Parathyroid adenoma (tissue), 2 donors: ENCODE measurements around the gene NKIRAS2.

Source experiments
- H2AFZ ChIP-seq: fragments of 300-600 bp; sonication (generic); one replicate; pipeline ENCODE4 v1.7.0; 2017; ENCODE audit warnings: antibody characterized with exemption, mild to moderate bottlenecking
- H3K27ac ChIP-seq: fragments of 300-600 bp; sonication (generic); one replicate; pipeline ENCODE4 v1.7.0; 2017
- H3K27me3 ChIP-seq: fragments of 300-600 bp; sonication (generic); one replicate; pipeline ENCODE4 v1.7.0; 2017; ENCODE audit warnings: low read length; ENCODE audit not compliant: control insufficient read depth, insufficient read depth
- H3K36me3 ChIP-seq: fragments of 300-600 bp; sonication (generic); one replicate; pipeline ENCODE4 v1.7.0; 2017; ENCODE audit warnings: low read length; ENCODE audit not compliant: control insufficient read depth, insufficient read depth
- H3K4me1 ChIP-seq: fragments of 300-600 bp; sonication (generic); one replicate; pipeline ENCODE4 v1.7.0; 2017; ENCODE audit warnings: control low read depth
- H3K4me2 ChIP-seq: fragments of 300-600 bp; sonication (generic); one replicate; pipeline ENCODE4 v1.7.0; 2017; ENCODE audit warnings: low read length
- H3K4me3 ChIP-seq: fragments of 300-600 bp; sonication (generic); one replicate; pipeline ENCODE4 v1.7.0; 2017; ENCODE audit warnings: low read depth, low read length
- H3K79me2 ChIP-seq: fragments of 300-600 bp; sonication (generic); one replicate; pipeline ENCODE4 v1.7.0; 2017; ENCODE audit warnings: control low read depth
- H3K9ac ChIP-seq: fragments of 300-600 bp; sonication (generic); one replicate; pipeline ENCODE4 v1.7.0; 2017; ENCODE audit warnings: mild to moderate bottlenecking
- H3K9me3 ChIP-seq: fragments of 300-600 bp; sonication (generic); one replicate; pipeline ENCODE4 v1.7.0; 2017; ENCODE audit warnings: low read length; ENCODE audit not compliant: control insufficient read depth
- TF ChIP-seq, protein P1 (sequence below): fragments of 300-600 bp; sonication (generic); IDR thresholded peaks from one replicate; pipeline ENCODE4 v1.7.0; 2017; ENCODE audit warnings: antibody characterized with exemption, mild to moderate bottlenecking
- donor health status: primary hyperparathyroidism.

The NKIRAS2 gene

DNA sequence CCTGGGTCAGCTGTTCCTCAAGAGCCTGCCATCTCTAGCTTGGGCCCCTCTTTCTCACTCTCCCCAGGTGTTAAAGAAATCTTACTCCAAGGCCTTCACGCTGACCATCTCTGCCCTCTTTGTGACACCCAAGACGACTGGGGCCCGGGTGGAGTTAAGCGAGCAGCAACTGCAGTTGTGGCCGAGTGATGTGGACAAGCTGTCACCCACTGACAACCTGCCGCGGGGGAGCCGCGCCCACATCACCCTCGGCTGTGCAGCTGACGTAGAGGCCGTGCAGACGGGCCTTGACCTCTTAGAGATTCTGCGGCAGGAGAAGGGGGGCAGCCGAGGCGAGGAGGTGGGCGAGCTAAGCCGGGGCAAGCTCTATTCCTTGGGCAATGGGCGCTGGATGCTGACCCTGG, 46.5 kb upstream of the NKIRAS2 start:
- Histone ChIP-seq H3K36me3 (no peaks in the 10 kb centered on the region), H2AFZ (no peak overlapping the region), H3K79me2 (no peaks in the 10 kb centered on the region), H3K9ac (no peak overlapping the region), H3K4me3 (no peak overlapping the region), H3K4me1 (peaks cover 2% of the 10 kb centered on the region), H3K27me3 (no peaks in the 10 kb centered on the region), H3K9me3 (no peaks in the 10 kb centered on the region), H3K27ac (no peak overlapping the region), H3K4me2 (no peak overlapping the region)
- TF ChIP-seq, protein P1, sequence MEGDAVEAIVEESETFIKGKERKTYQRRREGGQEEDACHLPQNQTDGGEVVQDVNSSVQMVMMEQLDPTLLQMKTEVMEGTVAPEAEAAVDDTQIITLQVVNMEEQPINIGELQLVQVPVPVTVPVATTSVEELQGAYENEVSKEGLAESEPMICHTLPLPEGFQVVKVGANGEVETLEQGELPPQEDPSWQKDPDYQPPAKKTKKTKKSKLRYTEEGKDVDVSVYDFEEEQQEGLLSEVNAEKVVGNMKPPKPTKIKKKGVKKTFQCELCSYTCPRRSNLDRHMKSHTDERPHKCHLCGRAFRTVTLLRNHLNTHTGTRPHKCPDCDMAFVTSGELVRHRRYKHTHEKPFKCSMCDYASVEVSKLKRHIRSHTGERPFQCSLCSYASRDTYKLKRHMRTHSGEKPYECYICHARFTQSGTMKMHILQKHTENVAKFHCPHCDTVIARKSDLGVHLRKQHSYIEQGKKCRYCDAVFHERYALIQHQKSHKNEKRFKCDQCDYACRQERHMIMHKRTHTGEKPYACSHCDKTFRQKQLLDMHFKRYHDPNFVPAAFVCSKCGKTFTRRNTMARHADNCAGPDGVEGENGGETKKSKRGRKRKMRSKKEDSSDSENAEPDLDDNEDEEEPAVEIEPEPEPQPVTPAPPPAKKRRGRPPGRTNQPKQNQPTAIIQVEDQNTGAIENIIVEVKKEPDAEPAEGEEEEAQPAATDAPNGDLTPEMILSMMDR = no peak

GRCh38 chr17:41974031-41974430, 45.9 kb upstream of the NKIRAS2 start:
- H3K9ac ChIP-seq = no peak overlapping the region
- no peaks in the 10 kb centered on the region for H3K36me3 ChIP-seq
- no peak overlapping the region for H3K4me2 ChIP-seq
- no peaks in the 10 kb centered on the region for H3K9me3 ChIP-seq
- no peaks in the 10 kb centered on the region for H3K27me3 ChIP-seq
- peaks cover 2% of the 10 kb centered on the region for H3K4me1 ChIP-seq
- no peaks in the 10 kb centered on the region for H3K79me2 ChIP-seq
- no peak overlapping the region for H3K27ac ChIP-seq
- no peak overlapping the region for H3K4me3 ChIP-seq
- TF ChIP-seq, protein P1 = no peak
- H2AFZ ChIP-seq = no peak overlapping the region

DNA sequence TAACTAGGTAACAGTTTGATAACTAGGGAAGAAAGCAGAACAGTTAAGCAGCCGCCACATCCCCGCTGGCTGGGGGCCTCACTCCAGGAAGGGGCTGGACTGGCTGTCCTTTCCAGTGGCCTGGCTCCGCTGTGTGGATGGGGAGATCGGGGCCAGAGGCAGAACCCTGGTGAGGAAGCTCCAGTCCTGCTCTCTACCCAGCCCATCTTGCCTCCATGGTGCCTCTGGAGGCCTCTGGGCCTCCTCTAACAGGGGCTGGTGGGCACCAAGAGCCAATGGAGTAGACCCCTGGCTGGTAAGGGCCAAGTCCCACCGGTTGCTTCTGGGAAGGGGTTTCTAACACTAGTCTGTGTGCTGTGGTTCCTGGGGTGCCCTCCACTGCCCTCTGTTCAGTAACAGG, 45.2 kb upstream of the NKIRAS2 start:
- Histone ChIP-seq H3K4me2 (no peak overlapping the region), H3K36me3 (no peaks in the 10 kb centered on the region), H3K9ac (no peak overlapping the region), H3K9me3 (no peaks in the 10 kb centered on the region), H3K79me2 (no peaks in the 10 kb centered on the region), H3K4me3 (no peak overlapping the region), H2AFZ (no peak overlapping the region), H3K27ac (no peak overlapping the region), H3K4me1 (peaks cover 2% of the 10 kb centered on the region), H3K27me3 (no peaks in the 10 kb centered on the region)
- TF ChIP-seq, protein P1 = no peak

DNA sequence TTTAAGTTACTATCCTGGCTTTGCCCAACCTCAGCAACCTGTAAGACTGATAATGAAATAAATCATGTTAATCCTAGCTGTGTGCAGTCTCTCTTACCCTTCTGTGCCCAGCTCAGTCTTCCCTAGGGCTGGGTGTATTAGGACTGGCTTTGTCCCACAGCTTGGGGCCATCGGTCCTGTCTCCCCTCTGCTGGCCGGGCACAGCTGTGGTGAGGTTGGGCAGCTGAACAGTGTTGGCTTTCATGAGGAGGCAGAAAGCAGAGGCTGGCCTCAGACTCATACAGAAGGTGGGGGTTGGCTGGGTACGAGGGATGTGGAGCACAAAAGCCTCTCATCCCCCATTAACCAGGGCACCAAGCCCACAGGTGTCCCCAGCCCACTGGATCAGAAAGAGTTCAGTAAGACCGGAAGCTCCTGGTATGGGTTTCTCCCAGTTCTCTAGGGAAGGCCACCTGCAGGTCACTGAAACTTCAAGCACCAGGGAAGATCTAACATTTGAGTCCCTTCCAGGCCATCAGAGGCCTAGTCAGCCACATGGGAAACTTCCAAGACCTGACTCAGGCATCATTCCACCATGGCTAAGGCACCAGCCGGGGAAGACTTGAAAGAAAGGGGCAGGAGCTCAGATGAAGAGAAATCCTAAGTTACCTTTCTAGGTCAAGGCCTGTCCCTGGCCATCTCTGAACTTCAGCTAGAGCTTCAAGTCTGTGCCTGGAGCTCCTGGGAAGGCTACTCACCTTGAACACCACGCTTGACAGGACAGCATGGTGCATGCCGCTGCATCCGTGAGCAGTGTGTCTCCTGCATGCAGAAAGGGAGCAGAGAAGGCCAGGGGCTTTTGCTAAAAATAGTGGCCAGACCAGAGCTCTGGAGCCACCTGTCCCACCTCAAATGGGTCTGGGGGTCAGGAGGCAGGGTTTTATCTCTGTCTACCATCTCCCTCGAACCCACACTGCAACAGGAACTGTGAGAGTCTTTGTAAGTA, 44.5 kb upstream of the NKIRAS2 start:
- H3K36me3 ChIP-seq = no peaks in the 10 kb centered on the region
- H3K27me3 ChIP-seq = no peaks in the 10 kb centered on the region
- H3K9ac ChIP-seq = no peak overlapping the region
- no peak overlapping the region for H2AFZ ChIP-seq
- H3K4me2 ChIP-seq = no peak overlapping the region
- no peaks in the 10 kb centered on the region for H3K79me2 ChIP-seq
- TF ChIP-seq, protein P1 = no peak
- no peak overlapping the region for H3K4me3 ChIP-seq
- peaks cover 2% of the 10 kb centered on the region for H3K4me1 ChIP-seq
- no peaks in the 10 kb centered on the region for H3K9me3 ChIP-seq
- H3K27ac ChIP-seq = no peak overlapping the region
